Psoas muscle (tissue), 8 donors: ENCODE measurements around the gene KCNMA1. TPM values are rescaled to one million over a fixed set of nuclear protein-coding genes. Genes with fewer than 3 reads are reported as not detected.

Experiments used
- ATAC-seq, 4 donors: fragments of 200-7000 bp; cut with Tn5 transposase; one replicate each; pipeline ENCODE4 v1.9.1; 2020; ENCODE audit warnings: moderate library complexity in 3 of 4, mild to moderate bottlenecking in 2 of 4
- DNase-seq, 2 donors: peaks; one replicate each; pipeline ENCODE4 v3.0.0-alpha.2; 2020
- H3K27ac ChIP-seq: fragments of 200-600 bp; one replicate; pipeline ENCODE4 v1.8.0; 2022
- H3K27me3 ChIP-seq, 3 donors: fragments of 200-600 bp in 1 of 3; one replicate each; pipeline versions ENCODE4 v1.6.1 to v1.8.0; 2013 to 2022; ENCODE audit warnings: low read length in 2 of 3, mild to moderate bottlenecking in 2 of 3, moderate library complexity in 1 of 3; ENCODE audit not compliant: insufficient read depth in 3 of 3
- H3K36me3 ChIP-seq, 2 donors: fragments of 200-600 bp in 1 of 2; one replicate each; pipeline versions ENCODE4 v1.6.1 to v1.8.0; 2013 to 2022; ENCODE audit warnings: low read depth in 1 of 2, mild to moderate bottlenecking in 1 of 2, moderate library complexity in 1 of 2; ENCODE audit not compliant: insufficient read depth in 1 of 2
- H3K4me1 ChIP-seq: fragments of 200-600 bp; one replicate; pipeline ENCODE4 v1.8.0; 2022
- H3K4me3 ChIP-seq: fragments of 200-600 bp; one replicate; pipeline ENCODE4 v1.8.0; 2022; ENCODE audit warnings: mild to moderate bottlenecking
- H3K9me3 ChIP-seq: fragments of 200-600 bp; one replicate; pipeline ENCODE4 v1.8.0; 2022
- CTCF ChIP-seq: fragments of 200-600 bp; IDR thresholded peaks from one replicate; pipeline ENCODE4 v1.8.0; 2022; ENCODE audit warnings: antibody characterized with exemption
- WGBS, 3 donors: extraction: QIAGEN DNeasy Blood & Tissue Kit; methylation state at CpG; one replicate each; pipeline versions ENCODE4 v1.1.6 to v1.1.7; 2013; 5-methylcytosine and 5-hydroxymethylcytosine counted together
- intact Hi-C, 2 donors: fragments of 100-400 bp; cut with DNase I; formaldehyde crosslinking; loops; one replicate each; pipeline versions ENCODE4 v1.11.0 to v1.14.2; 2022
- polyA plus RNA-seq, 3 donors: library from polyadenylated mRNA; stranded (reverse); fragments of 200-250 nt; gene quantifications; one replicate each; pipeline ENCODE4 v1.2.3, GENCODE V29; 2013
- total RNA-seq, 4 donors: library from RNA; stranded (reverse); fragmentation: NEBNext Ultra II Directional in 2 of 4; extraction: Animal tissue kit (Norgen Biotek cat#: 25700) in 2 of 4; gene quantifications; one replicate each; pipeline versions ENCODE4 v1.2.1 to v1.2.4, GENCODE V29; 2021 to 2023
- donor health status: healthy with polysubstance abuse.
- donor health status: DM: no; HTN: no; CAD: no; lungs with moderate emphysema.
- donor health status: Bipolar disorder and iron deficiency.
- donor health status: healthy.
- donor health status: DM: yes; HTN: yes; CAD: no.
- donor health status: DM: no; HTN: no; CAD: no.
- donor health status: DM: no; HTN: no; CAD: no.
- donor health status: DM: yes; HTN: yes; CAD: no.

The KCNMA1 gene
- total and polyA plus RNA-seq, 7 donors: 7.9 to 53.0 (median 41.9) TPM

GRCh38 chr10:77034795-77035194, 602.8 kb downstream of the KCNMA1 start:
- peak in 1 of 2 donors; percentile 65 for DNase-seq
- Histone ChIP-seq H3K27ac (no peak overlapping the region), H3K4me1 (no peaks in the 10 kb centered on the region), H3K9me3 (no peaks in the 10 kb centered on the region), H3K36me3 (peaks cover 0 to 4% of the 10 kb centered on the region in 2 donors), H3K27me3 (no peaks in the 10 kb centered on the region), H3K4me3 (no peak overlapping the region)
- WGBS, 3 donors: 87 to 94% (median 87%) methylated on average over 4 of the region's 4 CpGs
- peak in 1 of 4 donors; percentile 51 for ATAC-seq
- no peak for TF ChIP-seq CTCF
- intact Hi-C loops: no loop called here

GRCh38 chr10:77034240-77034639, 603.4 kb downstream of the KCNMA1 start:
- H3K27ac ChIP-seq: no peak overlapping the region
- TF ChIP-seq CTCF: no peak
- no peak for ATAC-seq
- H3K4me1 ChIP-seq: no peaks in the 10 kb centered on the region
- no peak for DNase-seq
- intact Hi-C loops: no loop called here
- no peaks in the 10 kb centered on the region for H3K9me3 ChIP-seq
- H3K4me3 ChIP-seq: no peak overlapping the region
- no peaks in the 10 kb centered on the region for H3K27me3 ChIP-seq
- WGBS, 3 donors: 78 to 88% (median 86%) methylated on average over 4 of the region's 4 CpGs
- H3K36me3 ChIP-seq: peaks cover 0 to under 1% of the 10 kb centered on the region in 2 donors

- H3K27ac ChIP-seq: no peak overlapping the region
- no peaks in the 10 kb centered on the region for H3K4me1 ChIP-seq
- no peaks in the 10 kb centered on the region for H3K27me3 ChIP-seq
- no peak overlapping the region for H3K4me3 ChIP-seq
- WGBS, 3 donors: 50 to 68% (median 57%) methylated on average over 1 of the region's 1 CpG
- no peaks in the 10 kb centered on the region for H3K36me3 ChIP-seq
- intact Hi-C loops: no loop called here
- no peaks in the 10 kb centered on the region for H3K9me3 ChIP-seq
- no peak for DNase-seq
- no peak for ATAC-seq
- TF ChIP-seq CTCF: no peak
Observed at GRCh38 chr10:77032188-77032570, 605.4 kb downstream of the KCNMA1 start.

- Histone ChIP-seq H3K36me3 (no peaks in the 10 kb centered on the region), H3K4me1 (no peaks in the 10 kb centered on the region), H3K9me3 (no peaks in the 10 kb centered on the region), H3K27ac (no peak overlapping the region), H3K27me3 (no peaks in the 10 kb centered on the region), H3K4me3 (no peak overlapping the region)
- TF ChIP-seq CTCF: no peak
- intact Hi-C loops: no loop called here
- DNase-seq: no peak
- 52 to 58% (median 57%) methylated on average over 1 of the region's 1 CpG for WGBS, 3 donors
- ATAC-seq: no peak
Observed at GRCh38 chr10:77031531-77032187, 605.9 kb downstream of the KCNMA1 start.

GRCh38 chr10:77030974-77031373, 606.6 kb downstream of the KCNMA1 start:
- H3K27ac ChIP-seq: no peak overlapping the region
- no peaks in the 10 kb centered on the region for H3K36me3 ChIP-seq
- H3K4me1 ChIP-seq: no peaks in the 10 kb centered on the region
- H3K27me3 ChIP-seq: no peaks in the 10 kb centered on the region
- H3K4me3 ChIP-seq: no peak overlapping the region
- no peaks in the 10 kb centered on the region for H3K9me3 ChIP-seq
- intact Hi-C loops: no loop called here
- no peak for TF ChIP-seq CTCF
- no peak for ATAC-seq
- WGBS, 3 donors: 54 to 63% (median 62%) methylated on average over 2 of the region's 2 CpGs
- DNase-seq: no peak
